HG03175 (cell line): ENCODE results near the gene FILIP1.

ENCODE experiments used
- ATAC-seq: cut with Tn5 transposase; IDR thresholded peaks from one replicate; pipeline ENCODE4 v1.9.1; 2021; ENCODE audit warnings: mild to moderate bottlenecking, moderate library complexity; ENCODE audit not compliant: unreplicated experiment

The FILIP1 gene

GRCh38 chr6:75301537-75301936 is 192.1 kb downstream of the FILIP1 start:
- no peak for ATAC-seq

GRCh38 chr6:75301088-75301487 is 192.5 kb downstream of the FILIP1 start:
- ATAC-seq = no peak

- no peak for ATAC-seq
These were observed 193.1 kb downstream of the FILIP1 start for GRCh38 chr6:75300531-75300855.

GRCh38 chr6:75299801-75300530 is 193.6 kb downstream of the FILIP1 start:
- no peak for ATAC-seq

GRCh38 chr6:75296811-75297779 is 196.5 kb downstream of the FILIP1 start:
- ATAC-seq = no peak

GRCh38 chr6:75292555-75292954 is 201.0 kb downstream of the FILIP1 start:
- ATAC-seq = no peak

GRCh38 chr6:75291744-75292143 is 201.9 kb downstream of the FILIP1 start:
- ATAC-seq = no peak

- no peak for ATAC-seq
These were observed 202.3 kb downstream of the FILIP1 start for GRCh38 chr6:75291331-75291730.

GRCh38 chr6:75290136-75290945 is 203.3 kb downstream of the FILIP1 start:
- no peak for ATAC-seq

GRCh38 chr6:75288023-75288422 is 205.6 kb downstream of the FILIP1 start:
- no peak for ATAC-seq

- ATAC-seq = no peak
These were observed 206.2 kb downstream of the FILIP1 start for GRCh38 chr6:75287424-75287823.

- no peak for ATAC-seq
These were observed 206.6 kb downstream of the FILIP1 start for GRCh38 chr6:75286955-75287354.

GRCh38 chr6:75285283-75285639 is 208.3 kb downstream of the FILIP1 start:
- ATAC-seq = peak; percentile 18

GRCh38 chr6:75284632-75285282 is 208.8 kb downstream of the FILIP1 start, which contains the start of gene TMEM30A:
TMEM30A (minus strand) TSS chr6:75284792; CDS start chr6:75284638, 154 bp downstream.
- peak; percentile 88 for ATAC-seq

GRCh38 chr6:75283907-75284631 is 209.5 kb downstream of the FILIP1 start:
- peak; percentile 24 for ATAC-seq

GRCh38 chr6:75282706-75283105 is 210.9 kb downstream of the FILIP1 start:
- no peak for ATAC-seq

GRCh38 chr6:75281653-75282052 is 211.9 kb downstream of the FILIP1 start:
- ATAC-seq = no peak

GRCh38 chr6:75280131-75280855 is 213.3 kb downstream of the FILIP1 start:
- no peak for ATAC-seq

GRCh38 chr6:75279418-75279817 is 214.2 kb downstream of the FILIP1 start:
- ATAC-seq = no peak
